GF-D8 (cell line): Measurements from ENCODE around the gene OSTM1.
"Not testable (repeated sequence)": the region's sequence is repeated elsewhere in the genome, so short reads cannot be mapped to it uniquely, and the experiment has no call there.

ENCODE experiments used
- DNase-seq: peaks from one replicate; lab custom pipeline; 2025; lab: John Stamatoyannopoulos, UW

OSTM1 gene

GRCh38 chr6:108020472-108021116, 53.9 kb downstream of the OSTM1 start:
- DNase-seq = no peak

DNA sequence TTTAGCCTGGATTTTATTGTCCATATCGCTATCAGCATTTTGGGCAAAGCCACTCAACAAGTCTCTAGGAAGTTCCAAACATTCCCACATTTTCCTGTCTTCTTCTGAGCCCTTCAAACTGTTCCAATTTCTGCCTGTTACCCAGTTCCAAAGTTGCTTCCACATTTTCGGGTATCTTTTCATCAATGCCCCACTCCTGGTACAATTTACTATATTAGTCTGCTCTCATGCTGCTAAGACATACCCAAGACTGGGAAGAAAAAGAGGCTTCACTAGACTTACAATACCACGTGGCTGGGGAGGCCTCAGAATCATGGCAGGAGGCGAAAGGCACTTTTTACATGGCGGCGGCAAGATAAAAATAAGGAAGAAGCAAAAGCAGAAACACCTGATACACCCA, 58.3 kb downstream of the OSTM1 start:
- DNase-seq = not testable (repeated sequence)

GRCh38 chr6:108013787-108014439, 60.6 kb downstream of the OSTM1 start:
- DNase-seq = no peak

GRCh38 chr6:108009894-108010293, 64.6 kb downstream of the OSTM1 start:
- no peak for DNase-seq

- DNase-seq = not testable (repeated sequence)
Measured at GRCh38 chr6:108009258-108009657, 65.3 kb downstream of the OSTM1 start.

- no peak for DNase-seq
Measured at GRCh38 chr6:108008363-108008762, 66.2 kb downstream of the OSTM1 start.

DNA sequence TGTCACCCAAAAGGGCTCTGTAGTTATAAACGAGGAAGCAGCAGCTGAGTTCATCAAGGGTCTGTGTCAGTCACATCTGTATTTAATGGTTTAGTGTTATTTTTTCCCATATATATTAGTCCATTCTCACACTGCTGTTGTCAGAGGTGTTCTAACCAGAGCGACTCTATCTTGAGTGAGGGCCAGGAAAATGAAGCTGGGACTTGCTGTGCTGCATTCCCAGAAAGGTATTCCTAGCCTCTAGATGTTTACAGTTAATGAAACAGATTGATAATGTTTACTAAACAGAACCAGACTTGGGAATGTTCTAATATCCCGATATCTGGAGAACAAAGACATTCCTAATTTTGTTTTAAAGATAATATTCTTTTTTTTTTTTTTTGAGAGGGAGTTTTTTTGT, 68.6 kb downstream of the OSTM1 start:
- no peak for DNase-seq

DNA sequence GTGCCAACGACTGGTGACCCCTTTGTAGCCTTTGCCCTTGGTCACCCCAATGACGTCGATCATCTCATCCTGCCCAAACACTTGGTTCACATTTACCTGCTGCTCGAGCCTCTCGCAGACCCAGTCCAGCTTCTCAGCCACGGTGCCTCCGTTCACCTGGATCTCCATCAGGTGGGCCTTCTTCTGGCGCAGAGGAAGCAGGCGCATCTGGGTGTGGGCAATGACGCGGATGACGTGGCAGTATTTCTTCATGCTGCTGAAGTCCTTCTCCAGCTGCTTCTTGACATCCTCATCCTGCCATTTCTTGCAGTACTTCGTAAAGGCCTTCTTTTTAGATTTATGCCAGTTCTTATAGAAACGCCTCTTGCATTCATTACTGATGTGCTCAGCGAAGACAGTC, 69.7 kb downstream of the OSTM1 start:
- no peak for DNase-seq

DNA sequence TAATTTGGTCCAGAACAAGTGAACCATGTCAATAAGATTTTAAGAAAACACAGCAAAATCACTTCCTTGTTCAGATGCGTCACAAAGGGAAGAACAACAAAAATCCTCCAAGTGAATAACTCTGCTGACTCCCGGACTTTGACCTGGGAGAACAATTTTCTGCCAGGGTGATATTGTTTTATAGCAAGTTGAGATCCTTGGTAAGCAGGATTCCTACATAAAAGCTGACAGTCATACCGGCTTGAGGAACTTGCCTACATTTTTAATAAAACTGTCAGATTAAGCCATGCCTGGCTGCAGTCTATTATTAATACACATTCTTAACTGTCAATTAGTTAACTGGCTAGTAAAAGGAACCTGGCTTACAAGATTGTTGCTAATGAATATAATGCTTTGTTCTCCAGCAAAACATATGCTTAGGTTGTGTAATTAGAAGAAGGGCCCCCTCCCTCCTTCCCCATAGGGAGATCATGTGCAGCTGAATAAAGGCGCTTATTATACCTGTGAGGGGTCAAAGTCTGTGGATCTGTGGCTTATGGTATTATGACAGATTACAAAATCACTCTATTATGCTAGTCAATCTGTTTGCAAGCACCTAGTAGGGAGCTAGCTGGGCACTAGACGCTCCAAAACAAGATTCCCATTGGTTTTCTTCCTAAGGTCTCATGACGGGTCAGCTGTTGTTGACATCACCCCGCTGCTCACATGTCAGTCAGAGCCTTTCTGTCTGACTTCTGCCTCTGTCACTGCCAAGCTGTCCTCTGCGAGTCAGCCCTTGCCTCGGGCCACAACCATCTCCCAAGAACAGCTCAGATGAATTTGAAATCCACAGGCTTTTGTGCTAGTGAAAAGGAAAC, 71.9 kb downstream of the OSTM1 start:
- DNase-seq = no peak

DNA sequence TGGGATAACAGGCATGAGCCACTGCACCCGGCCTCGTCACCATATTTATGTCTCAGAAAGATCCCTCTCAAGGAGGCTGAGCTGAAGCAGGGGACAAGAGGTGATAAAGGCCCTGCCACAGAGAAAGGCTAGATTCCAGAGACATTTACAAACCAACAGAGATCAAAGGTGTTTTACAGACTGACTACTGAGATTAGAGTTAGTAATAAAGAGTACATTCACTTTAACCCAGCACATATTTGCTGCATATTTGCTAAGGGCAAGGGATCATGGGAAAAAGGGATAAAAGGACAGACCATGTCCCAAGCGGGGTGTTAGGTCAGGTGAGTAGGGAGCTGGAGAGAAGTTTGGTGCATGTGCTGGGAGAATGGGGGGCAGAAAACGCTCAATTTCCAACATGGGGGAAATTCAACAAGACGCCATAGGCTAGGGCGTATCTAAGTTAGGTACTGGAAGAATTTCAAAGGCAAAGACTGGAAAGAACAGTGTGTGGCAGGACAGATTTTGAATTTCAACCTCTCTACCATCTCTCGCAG, 72.8 kb downstream of the OSTM1 start:
- no peak for DNase-seq

DNA sequence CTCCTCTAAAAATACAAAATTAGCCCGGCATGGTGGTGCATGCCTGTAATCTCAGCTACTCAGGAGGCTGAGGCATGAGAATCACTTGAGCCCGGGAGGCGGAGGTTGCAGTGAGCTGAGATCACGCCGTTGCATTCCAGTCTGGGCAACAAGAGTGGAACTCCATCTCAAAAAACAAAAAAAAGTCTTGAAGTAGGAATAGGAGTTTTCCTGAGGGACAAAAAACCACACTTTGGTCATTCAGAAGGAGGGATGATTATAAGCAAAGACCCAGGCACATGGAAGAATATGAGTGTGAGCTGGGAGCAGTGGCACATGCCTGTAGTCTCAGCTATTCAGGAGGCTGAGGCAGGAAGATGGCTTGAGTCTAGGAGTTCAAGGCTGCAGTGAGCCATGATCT, 74.3 kb downstream of the OSTM1 start:
- not testable (repeated sequence) for DNase-seq

DNA sequence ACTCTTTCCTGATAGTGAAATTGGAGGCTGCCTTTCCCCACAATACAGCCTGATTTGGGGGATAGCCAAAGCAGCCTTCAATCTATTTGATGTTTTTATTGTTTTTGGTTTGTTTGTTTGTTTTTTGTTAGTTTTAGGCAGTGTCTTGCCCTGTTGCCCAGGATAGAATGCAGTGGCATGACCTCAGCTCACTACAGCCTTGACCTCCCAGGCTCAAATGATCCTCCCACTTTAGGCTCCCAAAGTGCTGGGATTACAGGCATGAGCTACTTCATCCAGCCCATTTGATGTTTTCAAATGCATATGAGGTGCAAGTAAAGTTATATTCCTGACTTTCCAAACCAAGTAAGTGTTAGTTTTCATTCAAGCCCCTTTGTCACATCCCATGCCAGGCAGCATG, 75.2 kb downstream of the OSTM1 start:
- no peak for DNase-seq

- no peak for DNase-seq
Measured at GRCh38 chr6:107991772-107992550, 82.6 kb downstream of the OSTM1 start.
